RPMI7951 (cell line): ENCODE results near the gene TIFAB. TPM values are rescaled to one million over a fixed set of nuclear protein-coding genes. Genes with fewer than 3 reads are reported as not detected.
A peak's percentile ranks its signal among the peaks of the same experiment; 100 is the strongest.
"Not testable (repeated sequence)": the region's sequence is repeated elsewhere in the genome, so short reads cannot be mapped to it uniquely, and the experiment has no call there.

ENCODE experiments used
- DNase-seq: peaks from one replicate; pipeline ENCODE4 v3.0.0-alpha.2; 2012; ENCODE audit warnings: low read depth
- total RNA-seq: library from RNA; depleted of rRNA; stranded (reverse); fragments of >200 nt; shearing (Covaris generic); gene quantifications from 2 replicates; pipeline ENCODE4 v1.2.3, GENCODE V29; 2014; rRNA removed

TIFAB gene
- total RNA-seq = not detected in 2 replicates

- no peak for DNase-seq
Measured at GRCh38 chr5:135452321-135453030, at the start of gene TIFAB. Gene TIFAB (minus strand): TSS chr5:135452351. CDS start chr5:135449939, 2,412 bp downstream.

DNA sequence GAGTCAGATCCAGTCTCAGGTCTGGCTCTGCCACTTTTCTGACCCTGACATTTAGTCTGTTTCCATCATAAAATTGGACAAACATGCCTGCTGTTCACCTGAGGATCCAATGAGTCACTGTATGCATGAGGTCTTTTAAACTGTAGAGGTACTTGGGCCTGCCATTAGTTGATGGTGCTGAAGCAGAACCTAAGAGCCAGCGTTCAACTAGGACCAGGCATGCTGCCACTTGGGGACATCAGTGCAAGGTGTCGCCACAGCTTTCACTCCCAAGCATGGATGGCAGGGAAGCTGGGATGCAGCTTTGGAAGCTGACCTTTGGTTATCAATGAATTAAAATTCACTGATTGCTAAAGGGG lies 46.5 kb upstream of the TIFAB start:
- DNase-seq = no peak

GRCh38 chr5:135497971-135498636 lies 46.0 kb upstream of the TIFAB start:
- DNase-seq = peak; percentile 21

GRCh38 chr5:135495531-135495930 lies 43.4 kb upstream of the TIFAB start:
- DNase-seq = not testable (repeated sequence)

- DNase-seq = no peak
Measured at GRCh38 chr5:135494196-135494595, 42.0 kb upstream of the TIFAB start.

GRCh38 chr5:135493406-135494180 lies 41.4 kb upstream of the TIFAB start:
- peak; percentile 84 for DNase-seq

DNA sequence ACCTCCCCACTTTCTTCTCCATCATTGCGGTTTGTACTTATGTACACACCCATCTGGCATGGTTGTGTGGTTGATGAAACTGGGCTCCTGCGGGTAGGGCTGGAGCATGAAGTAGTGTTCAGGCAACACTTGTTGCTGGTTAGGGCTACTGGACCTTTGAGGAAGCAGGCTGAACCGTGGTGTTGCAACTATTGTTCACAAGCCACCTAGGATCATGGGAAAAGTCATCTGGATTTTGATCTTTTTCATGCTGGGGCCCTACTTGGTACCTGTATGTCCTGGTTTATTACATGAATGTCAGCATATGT lies 40.1 kb upstream of the TIFAB start:
- DNase-seq = no peak

DNA sequence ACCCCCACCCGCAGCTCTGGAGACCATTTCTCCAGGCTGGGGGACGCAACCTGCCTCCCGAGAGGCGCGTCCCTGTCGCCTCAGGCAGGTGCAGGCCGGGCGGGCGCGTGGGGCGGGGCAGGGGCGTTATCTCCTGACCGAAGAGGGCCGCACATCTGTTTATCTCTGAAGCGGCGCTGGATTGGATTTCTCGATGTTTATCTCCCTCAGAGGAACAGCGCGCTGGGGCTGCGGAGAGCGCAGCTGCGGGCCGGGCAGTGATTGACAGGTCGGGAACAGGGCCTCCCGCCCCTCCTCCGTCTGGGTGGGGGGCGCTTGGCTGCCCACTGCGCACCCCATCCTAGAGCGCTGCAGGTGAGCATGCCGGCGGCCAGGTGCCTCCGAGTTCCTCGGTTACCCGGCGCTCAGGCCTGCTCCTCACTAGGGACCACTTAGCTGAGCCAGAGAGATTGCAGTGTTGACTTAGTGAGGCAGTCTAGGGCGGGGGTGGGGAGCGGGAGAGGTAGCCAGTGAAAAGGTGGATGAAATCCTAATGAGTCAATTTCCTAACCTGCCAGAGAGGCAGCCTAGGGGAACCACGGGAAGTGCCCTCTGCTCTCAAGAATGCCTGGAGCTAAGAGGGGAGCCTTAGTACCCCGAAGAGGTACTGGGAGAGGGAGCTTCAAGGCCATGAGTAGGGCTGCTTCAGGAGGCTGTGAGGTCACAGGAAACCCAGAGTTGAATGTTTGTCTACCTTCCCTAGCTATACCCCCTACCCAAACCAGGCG lies 39.6 kb upstream of the TIFAB start:
- DNase-seq = no peak

- no peak for DNase-seq
Measured at GRCh38 chr5:135491038-135491551, 38.9 kb upstream of the TIFAB start.

- no peak for DNase-seq
Measured at GRCh38 chr5:135490245-135491037, 38.3 kb upstream of the TIFAB start.

DNA sequence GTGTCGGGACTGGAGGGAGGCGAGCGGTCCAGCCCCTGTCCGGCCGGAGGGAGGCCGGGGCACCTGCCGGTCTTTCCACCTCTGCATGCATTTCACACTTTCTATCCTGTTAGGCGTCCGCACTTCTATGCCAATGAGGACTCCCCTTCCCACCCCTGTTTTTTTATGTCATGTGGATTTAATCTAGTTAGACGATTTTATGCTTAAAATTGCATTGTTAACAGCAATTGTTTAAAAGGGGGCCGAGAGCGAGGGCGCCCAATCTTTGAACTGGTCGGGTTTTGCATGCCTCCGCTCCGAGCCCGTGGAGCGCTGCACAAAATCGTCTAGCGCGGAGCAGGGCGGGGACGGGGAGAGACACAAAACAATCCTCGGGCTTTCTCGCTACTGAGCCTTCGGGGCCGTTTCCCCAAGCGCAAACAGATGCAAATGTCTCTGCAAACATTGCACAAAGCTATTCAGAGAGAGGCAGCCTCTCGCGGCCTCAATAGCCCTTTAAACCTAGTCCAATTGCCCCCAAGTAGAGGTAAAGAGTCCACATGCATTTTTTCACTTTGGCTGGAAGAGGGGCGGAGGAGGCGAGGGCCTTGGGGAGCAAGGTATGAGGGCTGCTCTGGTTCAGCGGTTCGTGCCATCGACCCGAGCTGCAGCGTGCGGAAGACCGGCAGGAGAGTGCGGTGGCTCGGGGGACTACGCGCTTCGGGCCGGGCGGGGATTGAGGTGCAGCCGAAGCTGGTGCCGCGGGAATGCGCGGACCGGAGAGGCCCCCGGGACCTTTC lies 37.5 kb upstream of the TIFAB start:
- no peak for DNase-seq

DNA sequence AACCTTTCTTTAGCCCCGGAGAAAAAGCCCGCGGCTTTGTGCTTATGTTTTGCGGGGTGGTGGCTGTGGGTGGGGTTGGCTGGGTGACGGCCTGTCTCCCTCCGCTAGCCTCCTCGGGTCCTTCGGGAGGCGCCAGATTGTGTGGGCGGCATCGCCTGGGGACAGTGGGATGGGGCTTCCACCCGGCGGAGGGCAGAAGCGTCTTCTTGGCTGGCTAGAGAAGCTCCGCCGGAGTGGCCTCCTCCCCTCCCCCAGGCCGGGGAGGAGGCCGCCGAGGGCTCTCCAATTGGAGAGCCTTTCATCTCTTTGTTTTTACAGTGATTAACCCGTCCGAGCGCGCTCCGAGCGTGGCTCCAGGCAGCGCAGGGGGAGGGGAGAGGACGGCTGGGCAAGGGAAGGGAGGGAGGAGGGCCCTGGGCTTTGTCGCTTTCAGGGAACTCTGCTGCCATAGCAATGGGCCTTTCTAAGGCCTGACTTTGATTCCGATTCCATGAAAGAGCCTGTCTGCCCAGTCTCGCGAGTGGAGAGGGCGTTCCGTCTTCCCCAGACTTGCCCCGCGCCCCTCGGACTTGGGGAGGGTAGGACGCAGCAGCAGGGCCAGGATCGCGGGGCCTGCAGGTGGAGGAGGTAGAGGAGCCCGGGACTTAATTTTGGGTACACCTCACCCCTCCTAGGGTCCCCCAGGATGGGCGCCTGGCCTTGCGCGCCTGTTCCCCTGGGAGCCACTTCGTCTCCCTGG lies 36.7 kb upstream of the TIFAB start:
- peak; percentile 61 for DNase-seq

DNA sequence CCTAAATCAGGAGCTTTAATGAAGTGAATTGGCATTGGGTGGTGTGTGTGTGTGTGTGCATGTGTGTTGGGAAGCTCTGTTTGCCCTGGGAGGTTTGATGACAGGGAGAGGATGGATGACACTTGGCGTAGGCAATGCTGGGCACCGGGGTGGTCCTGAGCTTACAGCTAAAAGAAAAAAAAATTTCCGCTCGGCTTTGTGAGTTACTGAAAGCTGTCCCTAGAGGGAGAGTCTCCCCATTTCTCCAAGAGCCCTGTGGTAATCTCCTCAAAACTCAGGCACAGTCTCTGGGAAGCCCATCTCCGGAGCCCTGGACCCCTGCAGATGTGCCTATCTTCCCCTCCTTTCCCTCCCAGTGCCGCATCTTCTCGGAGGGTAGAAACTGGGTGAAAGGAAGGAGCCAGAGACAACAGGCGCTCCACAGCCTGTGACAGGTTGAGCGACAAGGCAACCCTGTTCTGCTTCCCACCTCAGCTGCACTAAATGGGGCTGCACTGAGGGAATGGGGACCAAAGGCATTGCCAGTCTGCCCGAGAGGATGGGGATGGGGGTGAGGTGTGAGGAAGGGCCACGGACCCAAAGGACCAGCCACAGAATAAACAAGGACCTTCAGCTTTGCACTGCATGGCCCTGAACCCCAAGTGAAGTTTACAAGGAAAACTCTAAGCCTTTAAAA lies 35.8 kb upstream of the TIFAB start:
- no peak for DNase-seq

GRCh38 chr5:135487037-135487395 lies 34.9 kb upstream of the TIFAB start:
- DNase-seq = no peak

DNA sequence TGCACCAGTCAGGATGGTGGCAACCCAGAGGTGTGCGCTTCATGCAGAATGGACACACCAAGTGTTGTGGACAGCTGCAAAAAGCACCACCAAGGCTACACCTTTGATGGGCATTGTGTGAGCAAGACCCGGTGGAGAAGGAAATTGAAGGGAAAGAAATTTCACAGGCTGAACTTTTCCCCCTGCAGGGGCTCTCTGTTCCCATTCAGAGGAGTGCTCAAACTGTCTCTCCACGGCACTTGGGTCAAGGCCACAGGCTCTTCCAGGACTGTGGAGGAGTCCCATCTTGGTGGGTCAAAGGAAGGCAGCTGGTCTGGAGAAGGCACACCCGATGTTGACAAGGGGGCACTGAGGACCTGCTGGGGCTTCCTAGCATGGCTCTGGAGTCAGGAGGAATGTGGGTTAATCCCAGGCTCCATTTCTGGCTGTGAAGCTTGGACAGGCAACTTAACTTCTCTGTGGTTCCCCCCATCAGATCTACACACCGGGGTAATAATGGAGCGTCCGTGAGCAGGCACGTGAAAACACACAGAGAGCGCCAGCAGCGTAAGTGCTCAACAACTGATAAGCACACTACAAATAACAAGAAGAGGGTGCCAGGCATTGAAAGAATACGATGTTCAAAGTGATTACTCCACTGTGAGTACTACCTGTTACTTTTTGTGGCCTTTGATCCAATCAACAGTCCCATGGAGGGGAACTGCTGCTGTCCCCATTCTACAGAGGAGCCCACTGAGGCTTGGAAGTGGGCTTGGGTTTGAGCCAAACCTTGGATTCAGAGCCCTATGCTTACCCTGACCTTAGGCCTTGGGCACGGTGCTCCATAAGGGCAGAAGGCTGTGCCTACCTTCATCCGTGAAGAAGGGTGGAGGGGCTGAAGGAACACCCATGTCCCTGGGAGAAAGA lies 34.2 kb upstream of the TIFAB start:
- DNase-seq = no peak

DNA sequence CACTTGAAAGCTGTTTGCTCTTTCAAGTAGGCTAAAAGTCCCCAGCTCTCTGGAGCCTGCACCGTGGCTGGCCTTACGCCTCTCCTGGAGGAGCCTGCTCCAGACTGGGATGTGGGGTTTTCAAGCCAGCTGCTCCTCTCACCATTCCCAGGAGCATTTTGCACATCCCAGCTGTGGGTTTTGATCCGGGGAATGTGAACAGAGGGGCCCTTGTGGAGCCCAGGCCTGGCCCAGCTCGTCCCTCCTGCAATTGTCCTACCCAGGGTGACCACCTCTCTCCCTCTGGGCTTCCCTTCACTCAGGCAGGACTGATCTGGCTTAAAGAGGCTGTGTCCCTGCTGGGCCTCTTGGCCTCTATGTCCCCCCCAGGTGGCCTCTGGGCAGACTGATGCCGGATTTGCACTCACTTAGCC lies 32.5 kb upstream of the TIFAB start:
- DNase-seq = no peak

DNA sequence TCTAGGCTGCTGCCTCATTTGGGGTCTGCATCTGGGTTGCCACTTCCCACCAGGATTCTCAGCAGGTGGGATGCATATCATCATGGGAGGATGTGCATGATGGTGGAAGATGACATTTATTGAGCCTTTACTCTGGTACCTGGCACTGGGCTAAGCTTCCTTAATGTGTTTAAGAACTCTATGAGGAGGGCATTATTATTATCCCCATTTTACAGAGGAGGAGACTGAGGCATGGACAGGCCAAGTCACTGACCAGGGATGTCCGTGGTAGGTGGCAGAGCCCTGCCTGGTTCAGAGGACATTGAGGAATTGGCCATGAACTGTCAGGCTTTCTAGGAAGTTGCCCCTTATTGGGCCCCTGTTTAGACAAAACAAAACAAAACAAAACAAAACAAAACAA lies 31.1 kb upstream of the TIFAB start:
- DNase-seq = no peak

DNA sequence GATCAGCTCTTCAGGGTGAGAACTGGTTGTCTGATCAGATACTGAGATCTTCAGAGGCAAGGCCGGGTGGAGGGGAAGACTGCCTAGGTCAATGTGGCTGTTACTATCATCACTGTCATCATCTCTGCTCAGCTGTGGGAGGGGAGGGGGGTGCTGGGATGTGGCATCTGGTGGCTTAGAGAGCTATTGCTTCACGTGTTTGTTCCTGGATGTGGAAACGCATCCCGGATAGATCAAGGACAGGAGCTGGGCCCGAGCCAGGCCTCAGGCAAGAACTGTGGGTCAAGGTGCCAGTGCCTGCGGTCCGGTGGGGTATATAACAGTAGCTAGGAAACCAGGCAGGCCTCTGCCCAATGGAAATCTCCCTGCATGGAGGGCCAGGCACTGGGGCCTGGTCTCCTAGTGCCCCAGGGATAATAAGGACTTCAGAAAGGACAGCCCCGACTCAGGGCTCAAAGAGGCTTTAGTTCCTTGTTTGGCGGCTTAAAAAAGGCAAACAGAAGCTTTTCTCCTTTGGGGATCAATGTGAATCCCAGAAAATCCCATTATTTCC lies 30.3 kb upstream of the TIFAB start:
- no peak for DNase-seq
